Peyer's patch (tissue), 4 donors: Measurements from ENCODE around the gene AUTS2. TPM values are rescaled to one million over a fixed set of nuclear protein-coding genes. Genes with fewer than 3 reads are reported as not detected.

Source experiments
- DNase-seq, 3 donors: peaks; one replicate each; pipeline ENCODE4 v3.0.0-alpha.2; 2017 to 2019
- H3K27ac ChIP-seq, 4 donors: fragments of 200-600 bp; sonication (generic); one replicate each; pipeline ENCODE4 v1.5.1; 2016 to 2019
- H3K27me3 ChIP-seq, 2 donors: fragments of 200-600 bp; sonication (generic); one replicate each; pipeline ENCODE4 v1.5.1; 2019
- H3K36me3 ChIP-seq, 3 donors: fragments of 200-600 bp; sonication (generic); one replicate each; pipeline ENCODE4 v1.5.1; 2016 to 2019
- H3K4me1 ChIP-seq, 4 donors: fragments of 200-600 bp; sonication (generic); one replicate each; pipeline ENCODE4 v1.5.1; 2016 to 2019
- H3K4me3 ChIP-seq, 4 donors: fragments of 200-600 bp; sonication (generic); 1 replicate in 3 of 4; 2 replicates in 1 of 4; pipeline ENCODE4 v1.5.1; 2016 to 2019; ENCODE audit warnings: mild to moderate bottlenecking in 1 of 4
- H3K9me3 ChIP-seq, 4 donors: fragments of 200-600 bp; sonication (generic); one replicate each; pipeline ENCODE4 v1.5.1; 2016 to 2019; ENCODE audit warnings: mild to moderate bottlenecking in 1 of 4
- CTCF ChIP-seq, 6 experiments: fragments of 450-650 bp in 4 of 6; fragments of 200-600 bp in 2 of 6; sonication (generic) in 1 of 6; IDR thresholded peaks; one replicate each; pipeline ENCODE4 v1.5.1; 2017 to 2019; ENCODE audit warnings: antibody characterized with exemption in 6 of 6, mild to moderate bottlenecking in 3 of 6, moderate library complexity in 1 of 6
- POLR2A ChIP-seq, 2 donors: fragments of 450-650 bp; IDR thresholded peaks; one replicate each; pipeline ENCODE4 v1.5.1; 2017; ENCODE audit warnings: antibody characterized with exemption in 2 of 2, mild to moderate bottlenecking in 2 of 2, moderate library complexity in 2 of 2
- total RNA-seq, 4 donors: library from RNA; depleted of rRNA; stranded (reverse); fragments of >200 nt; gene quantifications; one replicate each; pipeline ENCODE4 v1.1.0, GENCODE V29; 2016

The AUTS2 gene
- total RNA-seq, 4 donors from 2014 or later = 55.9 to 90.0 (median 72.6) TPM

GRCh38 chr7:70574970-70575799 is 976.9 kb downstream of the AUTS2 start:
- Histone ChIP-seq H3K27ac (no peak overlapping the region), H3K4me3 (no peak overlapping the region), H3K27me3 (no peaks in the 10 kb centered on the region), H3K9me3 (no peaks in the 10 kb centered on the region), H3K36me3 (no peaks in the 10 kb centered on the region), H3K4me1 (peaks cover 0 to 5% (median 0%) of the 10 kb centered on the region in 4 donors)
- TF ChIP-seq CTCF (IDR thresholded peaks at IDR 0.05) (no peak), POLR2A (IDR thresholded peaks at IDR 0.05) (no peak)
- DNase-seq = no peak

DNA sequence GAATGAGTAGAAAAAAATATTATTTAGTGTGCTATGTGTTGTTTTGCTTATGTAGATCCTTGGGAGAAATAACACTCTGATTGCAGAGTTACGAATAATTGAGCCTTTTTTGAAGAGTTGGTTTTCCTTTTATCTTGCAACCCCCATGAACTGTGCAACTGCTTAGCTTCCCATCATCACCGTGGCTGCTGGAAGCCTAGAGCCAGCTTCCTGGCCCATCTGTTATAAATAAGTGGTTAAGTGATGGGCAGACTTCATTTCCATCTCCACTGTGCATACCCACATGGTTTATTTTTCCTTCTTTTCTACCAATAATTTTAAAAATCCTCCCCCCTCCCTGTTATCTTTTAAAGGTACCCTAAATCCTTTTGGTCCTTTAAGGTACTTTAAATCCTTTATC is 978.8 kb downstream of the AUTS2 start:
- H3K4me1 ChIP-seq = no peaks in the 10 kb centered on the region
- no peak for DNase-seq
- H3K4me3 ChIP-seq = no peak overlapping the region
- H3K36me3 ChIP-seq = no peaks in the 10 kb centered on the region
- TF ChIP-seq POLR2A (IDR thresholded peaks at IDR 0.05) (no peak), CTCF (IDR thresholded peaks at IDR 0.05) (no peak)
- no peak overlapping the region for H3K27ac ChIP-seq
- H3K9me3 ChIP-seq = no peaks in the 10 kb centered on the region
- no peaks in the 10 kb centered on the region for H3K27me3 ChIP-seq

- H3K36me3 ChIP-seq = no peaks in the 10 kb centered on the region
- DNase-seq = no peak
- no peaks in the 10 kb centered on the region for H3K9me3 ChIP-seq
- no peak for TF ChIP-seq POLR2A (IDR thresholded peaks at IDR 0.05)
- TF ChIP-seq CTCF (IDR thresholded peaks at IDR 0.05) = no peak
- H3K4me3 ChIP-seq = no peak overlapping the region
- no peaks in the 10 kb centered on the region for H3K4me1 ChIP-seq
- no peaks in the 10 kb centered on the region for H3K27me3 ChIP-seq
- H3K27ac ChIP-seq = no peak overlapping the region
Observed at GRCh38 chr7:70578131-70578530, 979.9 kb downstream of the AUTS2 start.

GRCh38 chr7:70579397-70580097 is 981.3 kb downstream of the AUTS2 start:
- Histone ChIP-seq H3K27me3 (no peaks in the 10 kb centered on the region), H3K4me1 (peaks cover 0 to 11% (median 0%) of the 10 kb centered on the region in 4 donors), H3K27ac (no peak overlapping the region), H3K36me3 (no peaks in the 10 kb centered on the region), H3K4me3 (no peak overlapping the region), H3K9me3 (no peaks in the 10 kb centered on the region)
- TF ChIP-seq CTCF (IDR thresholded peaks at IDR 0.05) = no peak
- no peak for TF ChIP-seq POLR2A (IDR thresholded peaks at IDR 0.05)
- no peak for DNase-seq

DNA sequence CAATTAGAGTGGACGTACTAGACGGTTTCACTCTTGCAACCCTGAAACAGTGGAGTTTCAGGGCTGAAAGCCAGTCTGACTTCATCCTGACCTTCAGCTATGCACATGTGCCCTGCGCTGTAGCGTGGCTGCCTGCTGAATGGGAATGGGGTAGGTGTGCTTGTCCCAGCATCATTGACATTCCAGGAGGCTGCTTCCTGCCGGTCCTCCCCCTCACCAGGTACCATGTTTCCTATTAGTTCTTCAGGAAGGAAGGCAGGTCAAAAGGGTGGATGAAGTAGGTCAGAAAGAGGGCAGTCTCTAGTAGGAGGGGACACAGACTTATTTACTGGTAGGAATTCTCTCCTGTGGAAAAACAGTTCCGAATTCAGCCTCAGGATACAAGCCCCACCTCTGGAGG is 981.9 kb downstream of the AUTS2 start:
- Histone ChIP-seq H3K4me1 (peaks cover 0 to 13% (median 0%) of the 10 kb centered on the region in 4 donors), H3K36me3 (no peaks in the 10 kb centered on the region), H3K27me3 (no peaks in the 10 kb centered on the region), H3K9me3 (no peaks in the 10 kb centered on the region), H3K4me3 (no peak overlapping the region), H3K27ac (no peak overlapping the region)
- TF ChIP-seq POLR2A (IDR thresholded peaks at IDR 0.05) (no peak), CTCF (IDR thresholded peaks at IDR 0.05) (no peak)
- DNase-seq = no peak
